ENCODE measurements around the gene BEND5. TPM values are rescaled to one million over a fixed set of nuclear protein-coding genes. Genes with fewer than 3 reads are reported as not detected.

The BEND5 gene
- total and polyA plus RNA-seq, 10 of the 15 experiments (the other 5 are each of a cell fraction or from before 2014, with no cell fraction given): 0.26 TPM; not detected in 9

DNA sequence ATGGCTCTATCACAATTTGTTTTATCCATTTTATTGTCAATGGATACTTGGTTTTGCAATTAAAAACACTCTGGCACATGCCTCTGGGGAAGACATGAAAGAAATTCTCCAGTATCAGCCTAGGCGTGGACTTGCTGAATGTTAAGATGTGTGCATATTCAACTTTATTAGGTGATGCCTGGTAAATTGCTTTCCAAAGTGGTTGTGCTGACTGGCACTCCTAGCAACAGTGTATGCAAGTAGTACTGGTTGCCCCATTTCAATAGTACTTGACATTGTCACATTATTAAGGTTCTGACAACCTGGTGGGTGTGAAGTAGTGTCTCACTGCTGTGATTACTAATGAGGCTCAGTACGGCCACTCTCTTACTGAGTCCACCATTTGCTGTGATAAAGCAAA lies 48.1 kb downstream of the BEND5 start (continued):
- TF ChIP-seq, protein P1, sequence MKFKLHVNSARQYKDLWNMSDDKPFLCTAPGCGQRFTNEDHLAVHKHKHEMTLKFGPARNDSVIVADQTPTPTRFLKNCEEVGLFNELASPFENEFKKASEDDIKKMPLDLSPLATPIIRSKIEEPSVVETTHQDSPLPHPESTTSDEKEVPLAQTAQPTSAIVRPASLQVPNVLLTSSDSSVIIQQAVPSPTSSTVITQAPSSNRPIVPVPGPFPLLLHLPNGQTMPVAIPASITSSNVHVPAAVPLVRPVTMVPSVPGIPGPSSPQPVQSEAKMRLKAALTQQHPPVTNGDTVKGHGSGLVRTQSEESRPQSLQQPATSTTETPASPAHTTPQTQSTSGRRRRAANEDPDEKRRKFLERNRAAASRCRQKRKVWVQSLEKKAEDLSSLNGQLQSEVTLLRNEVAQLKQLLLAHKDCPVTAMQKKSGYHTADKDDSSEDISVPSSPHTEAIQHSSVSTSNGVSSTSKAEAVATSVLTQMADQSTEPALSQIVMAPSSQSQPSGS (IDR thresholded peaks at IDR 0.05; ENCODE audit: low read length): no peak
- TF ChIP-seq TBL1XR1 (IDR thresholded peaks at IDR 0.05; ENCODE audit: low read depth, low read length) (no peak), POLR2A (IDR thresholded peaks at IDR 0.05; ENCODE audit: low read depth, low read length) (no peak)
- TF ChIP-seq, protein P2, sequence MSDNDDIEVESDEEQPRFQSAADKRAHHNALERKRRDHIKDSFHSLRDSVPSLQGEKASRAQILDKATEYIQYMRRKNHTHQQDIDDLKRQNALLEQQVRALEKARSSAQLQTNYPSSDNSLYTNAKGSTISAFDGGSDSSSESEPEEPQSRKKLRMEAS (IDR thresholded peaks at IDR 0.05; ENCODE audit: low read depth, low read length): no peak

DNA sequence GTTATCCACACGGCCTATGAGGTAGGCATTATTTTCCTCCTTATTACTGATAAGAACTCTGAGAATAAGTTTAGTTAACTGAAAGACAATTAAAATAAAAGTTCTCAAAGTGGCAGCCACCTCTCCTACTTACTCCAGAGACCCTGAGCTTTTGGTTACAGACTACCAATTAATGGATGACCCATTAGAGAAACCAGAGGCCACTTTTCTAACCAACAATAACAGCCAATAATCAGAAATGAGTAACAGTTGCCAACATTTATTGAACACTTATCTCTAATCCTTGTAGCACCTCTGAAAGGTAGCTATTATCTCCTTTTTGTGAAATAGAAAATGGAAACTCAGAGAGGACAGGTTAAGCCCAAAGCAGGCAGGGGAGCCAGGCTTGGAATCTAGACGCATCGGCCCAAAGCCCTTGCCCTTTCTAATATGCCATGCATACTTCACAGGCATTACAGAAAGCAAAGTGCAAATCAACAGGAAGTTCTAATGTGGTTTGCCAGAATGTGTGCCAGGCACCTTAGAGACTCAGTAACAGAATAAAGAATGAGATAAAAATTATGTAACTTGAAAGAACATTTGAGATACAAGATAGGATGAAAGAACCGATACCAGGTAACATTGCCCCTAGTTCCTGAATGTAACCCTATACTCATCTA lies 50.0 kb downstream of the BEND5 start:
- Histone ChIP-seq H4K20me1 (ENCODE audit: control insufficient read depth, insufficient read depth) (no peaks in the 10 kb centered on the region), H3K36me3 (ENCODE audit: control insufficient read depth in 2 of 2, insufficient read depth in 2 of 2, low read length in 1 of 2) (no peaks in the 10 kb centered on the region), H3K4me1 (ENCODE audit: control insufficient read depth, insufficient read depth, low read length) (peaks cover 9% of the 10 kb centered on the region), H2AFZ (ENCODE audit: control insufficient read depth, low read depth, low read length) (no peak overlapping the region), H3K27me3 (replicated peaks in 1 of 2; ENCODE audit: control insufficient read depth in 2 of 2, insufficient read depth in 2 of 2, low read length in 1 of 2) (peaks cover 0 to 3% of the 10 kb centered on the region in 2 experiments; a peak in 2 of 4 replicates), H3K27ac (ENCODE audit: control insufficient read depth, insufficient read depth) (no peak overlapping the region), H3K9me3 (replicated peaks; ENCODE audit: control insufficient read depth, insufficient read depth, low read length) (no peaks in the 10 kb centered on the region), H3K4me3 (no peak overlapping the region), H3K79me2 (ENCODE audit: control insufficient read depth, insufficient read depth, low read length) (no peaks in the 10 kb centered on the region), H3K4me2 (ENCODE audit: control insufficient read depth, insufficient read depth) (no peak overlapping the region), H3K9ac (ENCODE audit: control insufficient read depth, insufficient read depth, low read length) (no peak overlapping the region)
- intact Hi-C loops (cut with micrococcal nuclease; ENCODE audit: unreplicated experiment): no loop called here
- ATAC-seq (no peak), DNase-seq (ENCODE audit: low read depth, low spot score) (no peak), FAIRE-seq (no peak)
- RAD21 ChIA-PET (ENCODE audit: unreplicated experiment): no interaction called here
- in situ Hi-C loops (cut with MboI): no loop called here
- CTCF ChIA-PET: no interaction called here
- 55% methylated on average over 4 of the region's 4 CpGs for WGBS (ENCODE audit: insufficient coverage, insufficient replicate concordance, low lambda C conversion rate, missing lambda C conversion rate)
- SMC1A ChIA-PET (ENCODE audit: uncharacterized antibody, unreplicated experiment): no interaction called here
- no TSS peak for BruUV-seq (replicated peaks)
- POLR2A ChIA-PET: no interaction called here
- TF ChIP-seq SUZ12 (IDR thresholded peaks at IDR 0.05; ENCODE audit: unreplicated experiment): no peak
- TF ChIP-seq CHD4 (IDR thresholded peaks at IDR 0.05): no peak
- no peak for TF ChIP-seq NR2C2 (IDR thresholded peaks at IDR 0.05; ENCODE audit: borderline replicate concordance, control insufficient read depth, insufficient read length, low read depth)
- no peak for TF ChIP-seq IKZF2 (IDR thresholded peaks at IDR 0.05)
- no peak for TF ChIP-seq ZZZ3 (IDR thresholded peaks at IDR 0.05; ENCODE audit: control insufficient read depth, insufficient read length, low read depth)
- TF ChIP-seq SREBF1 (IDR thresholded peaks at IDR 0.05; ENCODE audit: low read length): no peak
- TF ChIP-seq, protein P3, sequence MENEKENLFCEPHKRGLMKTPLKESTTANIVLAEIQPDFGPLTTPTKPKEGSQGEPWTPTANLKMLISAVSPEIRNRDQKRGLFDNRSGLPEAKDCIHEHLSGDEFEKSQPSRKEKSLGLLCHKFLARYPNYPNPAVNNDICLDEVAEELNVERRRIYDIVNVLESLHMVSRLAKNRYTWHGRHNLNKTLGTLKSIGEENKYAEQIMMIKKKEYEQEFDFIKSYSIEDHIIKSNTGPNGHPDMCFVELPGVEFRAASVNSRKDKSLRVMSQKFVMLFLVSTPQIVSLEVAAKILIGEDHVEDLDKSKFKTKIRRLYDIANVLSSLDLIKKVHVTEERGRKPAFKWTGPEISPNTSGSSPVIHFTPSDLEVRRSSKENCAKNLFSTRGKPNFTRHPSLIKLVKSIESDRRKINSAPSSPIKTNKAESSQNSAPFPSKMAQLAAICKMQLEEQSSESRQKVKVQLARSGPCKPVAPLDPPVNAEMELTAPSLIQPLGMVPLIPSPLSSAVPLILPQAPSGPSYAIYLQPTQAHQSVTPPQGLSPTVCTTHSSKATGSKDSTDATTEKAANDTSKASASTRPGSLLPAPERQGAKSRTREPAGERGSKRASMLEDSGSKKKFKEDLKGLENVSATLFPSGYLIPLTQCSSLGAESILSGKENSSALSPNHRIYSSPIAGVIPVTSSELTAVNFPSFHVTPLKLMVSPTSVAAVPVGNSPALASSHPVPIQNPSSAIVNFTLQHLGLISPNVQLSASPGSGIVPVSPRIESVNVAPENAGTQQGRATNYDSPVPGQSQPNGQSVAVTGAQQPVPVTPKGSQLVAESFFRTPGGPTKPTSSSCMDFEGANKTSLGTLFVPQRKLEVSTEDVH (IDR thresholded peaks at IDR 0.05; ENCODE audit: low read depth, partially characterized antibody): no peak
- TF ChIP-seq ZNF622 (IDR thresholded peaks at IDR 0.05): no peak
- TF ChIP-seq SMAD1 (IDR thresholded peaks at IDR 0.05; ENCODE audit: low read depth, partially characterized antibody): no peak
- TF ChIP-seq ZNF217 (IDR thresholded peaks at IDR 0.05): no peak
- TF ChIP-seq, protein P4, sequence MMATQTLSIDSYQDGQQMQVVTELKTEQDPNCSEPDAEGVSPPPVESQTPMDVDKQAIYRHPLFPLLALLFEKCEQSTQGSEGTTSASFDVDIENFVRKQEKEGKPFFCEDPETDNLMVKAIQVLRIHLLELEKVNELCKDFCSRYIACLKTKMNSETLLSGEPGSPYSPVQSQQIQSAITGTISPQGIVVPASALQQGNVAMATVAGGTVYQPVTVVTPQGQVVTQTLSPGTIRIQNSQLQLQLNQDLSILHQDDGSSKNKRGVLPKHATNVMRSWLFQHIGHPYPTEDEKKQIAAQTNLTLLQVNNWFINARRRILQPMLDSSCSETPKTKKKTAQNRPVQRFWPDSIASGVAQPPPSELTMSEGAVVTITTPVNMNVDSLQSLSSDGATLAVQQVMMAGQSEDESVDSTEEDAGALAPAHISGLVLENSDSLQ (IDR thresholded peaks at IDR 0.05): no peak
- no peak for TF ChIP-seq HDAC2 (IDR thresholded peaks at IDR 0.05)
- no peak for TF ChIP-seq KAT2A (conservative IDR thresholded peaks at IDR 0.05; ENCODE audit: control insufficient read depth, low read depth, low read length)

All from GM12878 (cell line).